GF-D8 (cell line): ENCODE measurements around the gene RIMOC1.
"Not testable (repeated sequence)": the region's sequence is repeated elsewhere in the genome, so short reads cannot be mapped to it uniquely, and the experiment has no call there.

ENCODE experiments used
- DNase-seq: peaks from one replicate; lab custom pipeline; 2025; lab: John Stamatoyannopoulos, UW

Gene RIMOC1

DNA sequence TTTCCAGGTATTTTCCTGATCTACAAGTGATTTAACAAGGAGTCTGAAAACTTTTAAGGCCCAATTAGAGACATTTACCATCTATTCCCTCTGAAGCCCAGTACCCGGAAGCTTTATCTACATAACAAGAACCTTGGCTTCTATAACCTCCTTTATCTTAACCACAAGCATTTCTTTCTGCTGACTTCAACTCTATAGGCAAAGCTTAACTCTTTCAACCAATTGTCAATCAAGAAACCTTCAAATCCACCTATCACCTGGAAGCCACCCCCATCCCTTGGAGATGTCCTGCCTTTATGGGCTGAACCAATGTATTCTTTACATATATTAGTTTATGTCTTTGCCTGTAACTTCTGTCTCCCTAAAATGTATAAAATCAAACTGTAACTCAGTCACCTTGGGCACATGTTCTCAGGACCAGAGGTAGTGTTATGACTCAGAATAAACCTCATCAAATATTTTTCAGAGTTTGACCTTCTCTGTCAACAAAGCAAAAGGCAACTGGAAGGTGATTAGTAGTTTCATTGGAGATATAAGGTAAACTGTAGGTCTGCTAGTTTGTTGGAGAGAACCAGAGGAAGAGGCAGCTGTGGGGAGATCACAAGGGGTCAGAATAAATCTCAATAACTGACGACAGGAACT is 13.0 kb upstream of the RIMOC1 start:
- DNase-seq: no peak

DNA sequence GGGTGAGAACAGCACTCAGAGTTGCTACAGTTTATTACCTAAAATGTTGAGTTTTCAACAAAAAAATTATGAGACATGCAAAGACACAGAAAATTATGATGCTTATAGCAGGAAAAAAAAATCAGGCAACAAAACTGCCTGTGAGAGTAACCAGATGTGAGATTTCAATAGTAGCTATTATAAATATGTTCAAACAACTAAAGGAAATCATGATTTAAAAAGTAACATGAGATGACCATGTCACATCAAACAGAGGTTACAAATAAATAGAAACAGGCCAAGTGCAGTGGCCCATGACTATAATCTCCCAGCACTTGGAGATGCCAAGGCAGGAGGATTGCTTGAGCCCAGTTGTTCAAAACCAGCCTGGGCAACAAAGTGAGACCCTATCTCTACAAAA is 12.1 kb upstream of the RIMOC1 start:
- DNase-seq: no peak

DNA sequence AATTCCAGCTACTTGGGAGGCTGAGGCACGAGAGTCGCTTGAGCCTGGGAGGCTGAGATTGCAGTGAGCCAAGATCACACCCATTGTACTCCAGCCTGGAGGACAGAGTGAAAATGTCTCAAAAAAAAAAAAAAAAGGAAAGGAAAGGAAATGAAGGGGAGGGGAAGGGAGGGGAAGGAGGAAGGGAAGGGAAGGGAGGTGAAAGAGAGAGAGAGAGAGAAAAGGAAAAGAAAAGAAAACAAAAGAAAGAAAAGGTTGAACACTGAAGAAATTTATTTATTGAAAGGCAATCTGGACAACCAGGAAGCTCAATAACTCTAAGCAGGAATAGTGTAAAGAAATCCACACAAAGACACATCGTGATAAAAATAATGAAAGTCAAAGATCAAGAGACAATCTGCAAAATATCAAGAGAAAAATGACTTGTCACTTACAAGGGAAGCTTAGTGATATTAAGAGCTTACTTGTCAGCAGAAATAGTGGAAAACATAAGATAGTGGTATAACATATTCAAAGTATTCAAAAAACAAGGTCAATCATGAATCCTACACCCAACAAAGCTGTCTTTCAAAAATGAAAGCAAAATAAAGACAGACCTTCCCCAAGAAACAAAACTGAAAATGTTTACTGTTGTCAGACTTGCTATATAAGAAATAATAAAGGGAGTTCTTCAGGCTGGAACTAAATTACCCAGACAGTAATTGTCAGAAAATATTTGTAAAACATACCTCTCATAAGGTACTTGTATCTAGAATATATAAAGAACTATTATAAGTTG is 10.9 kb upstream of the RIMOC1 start:
- DNase-seq: no peak

DNA sequence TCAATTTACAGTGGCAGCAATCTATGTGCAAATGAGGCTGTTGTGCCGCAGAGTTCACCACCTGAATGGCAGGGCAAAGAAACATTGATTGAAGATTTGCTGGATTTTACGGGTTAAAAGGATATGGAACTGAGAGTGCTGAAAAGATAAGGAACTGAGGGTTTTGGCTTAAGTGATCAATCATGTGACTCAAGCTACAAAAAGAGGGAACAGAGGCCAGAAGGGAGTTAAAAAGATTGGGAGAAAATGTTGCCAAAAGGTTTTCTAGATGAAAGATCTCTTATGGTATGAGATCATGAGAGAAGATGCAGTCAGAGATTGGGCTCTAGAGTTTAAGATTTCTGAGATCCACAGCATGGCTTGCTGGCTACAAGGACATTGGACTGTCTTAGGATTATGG is 7.9 kb upstream of the RIMOC1 start:
- no peak for DNase-seq

DNA sequence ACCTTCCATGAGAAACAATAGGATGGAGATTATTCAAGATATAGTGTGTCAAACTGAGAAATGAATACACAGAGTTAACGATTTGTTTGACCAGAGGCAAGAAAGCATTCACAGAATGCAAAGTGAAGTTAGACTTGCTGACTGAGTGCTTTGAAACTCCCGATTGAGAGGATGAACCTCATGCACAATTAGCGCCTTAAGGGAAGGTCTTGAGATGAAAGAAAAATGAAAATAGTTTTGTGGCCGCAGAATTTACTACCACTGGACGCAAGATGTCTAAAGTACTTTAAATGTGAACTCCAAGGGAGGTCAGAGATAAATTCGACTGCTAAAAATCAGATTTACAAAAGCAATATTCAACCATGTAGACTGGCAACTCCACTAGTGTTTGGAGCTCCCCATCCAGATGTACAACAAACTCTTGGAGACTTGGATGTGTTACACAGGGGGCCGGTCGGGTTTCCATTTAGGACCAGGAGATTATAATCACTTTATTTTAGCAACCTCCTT is 707 bp upstream of the RIMOC1 start:
- no peak for DNase-seq

DNA sequence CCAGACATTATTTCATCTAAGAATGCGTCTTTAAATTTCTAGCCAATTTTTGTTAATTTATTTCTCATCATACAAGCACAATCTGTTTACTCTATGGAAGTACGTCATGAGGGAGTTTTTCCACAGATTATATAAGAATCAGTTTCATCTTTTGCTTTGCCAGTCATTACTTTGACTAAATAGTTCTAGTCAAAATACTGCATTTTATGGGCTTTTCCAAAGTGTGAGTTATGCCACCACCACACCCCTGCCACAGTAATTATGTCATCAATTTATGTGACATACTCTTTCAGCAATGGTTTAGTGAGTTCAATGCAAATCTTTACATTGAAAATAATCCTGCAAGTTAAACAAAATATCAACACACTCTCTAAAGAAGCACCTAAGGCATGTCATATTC is 2.0 kb downstream of the RIMOC1 start:
- DNase-seq: no peak

DNA sequence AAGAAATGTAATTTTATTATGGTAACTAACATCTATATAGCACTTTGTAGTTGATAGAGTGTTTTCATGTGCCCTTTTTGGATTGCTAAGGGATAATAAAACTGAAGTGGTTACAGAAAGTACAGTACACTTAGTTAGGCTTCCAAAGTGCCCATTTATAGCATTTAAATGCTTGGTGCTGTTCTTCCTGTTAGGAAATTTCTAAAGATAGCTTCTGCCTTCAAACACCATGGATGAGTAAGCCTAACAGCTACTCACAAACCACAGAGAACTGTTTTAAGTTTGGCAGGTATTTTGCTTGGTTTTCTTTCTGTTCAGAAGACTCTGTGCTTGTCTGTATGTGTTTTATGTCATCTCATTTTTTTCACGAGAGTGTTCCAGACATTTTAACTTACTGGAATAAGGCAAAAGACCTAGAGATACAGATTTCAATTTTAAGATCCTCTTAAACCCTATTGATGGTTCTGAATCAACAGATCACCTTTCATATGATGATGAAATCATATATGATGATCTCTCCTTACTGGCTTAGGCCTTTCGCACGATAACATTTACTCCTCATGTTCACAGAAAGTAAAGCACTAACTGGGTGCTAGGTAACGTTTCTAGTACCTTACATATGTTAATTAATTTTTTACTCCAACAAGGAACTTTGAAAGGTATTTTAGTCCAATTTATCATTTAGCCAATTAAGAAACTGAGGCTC is 4.4 kb downstream of the RIMOC1 start:
- DNase-seq: peak; percentile 7

DNA sequence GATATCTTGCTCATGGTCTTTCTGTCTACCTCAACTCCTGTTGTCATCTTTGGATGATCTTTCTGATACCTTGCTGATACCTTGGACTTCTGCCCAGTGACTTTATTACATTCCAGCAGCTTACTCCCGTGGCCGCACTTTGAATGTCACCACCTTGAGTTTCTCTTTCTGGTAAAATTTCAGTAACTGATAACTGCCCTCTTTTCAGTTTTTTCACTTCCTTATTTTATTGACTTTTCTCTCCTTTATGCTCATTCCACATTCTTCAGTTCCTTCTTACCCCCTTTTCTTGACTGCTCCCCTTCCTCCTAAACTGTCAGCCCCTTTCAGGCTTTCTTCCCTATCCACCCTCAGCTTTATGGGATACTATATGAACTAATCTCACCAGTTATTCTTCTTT is 14.0 kb downstream of the RIMOC1 start:
- DNase-seq: no peak

DNA sequence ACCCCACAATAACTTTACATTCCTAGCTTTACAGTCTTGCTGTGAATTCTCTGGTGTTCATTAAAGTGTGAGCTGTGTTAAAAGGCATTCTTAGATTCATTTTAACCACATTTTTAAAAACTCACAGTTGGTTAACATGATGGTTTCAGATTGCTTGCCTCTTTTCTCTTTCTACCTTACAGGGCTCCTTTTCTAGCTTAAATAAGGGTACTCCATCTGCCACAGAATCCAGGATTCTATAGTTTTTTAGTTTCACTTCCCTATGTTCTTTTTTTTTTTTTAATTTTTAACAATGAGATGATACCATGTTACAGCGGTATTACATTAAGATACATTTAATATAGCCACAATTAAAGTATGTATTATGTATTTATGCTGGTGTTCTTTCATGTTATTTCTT is 17.0 kb downstream of the RIMOC1 start:
- DNase-seq: no peak

DNA sequence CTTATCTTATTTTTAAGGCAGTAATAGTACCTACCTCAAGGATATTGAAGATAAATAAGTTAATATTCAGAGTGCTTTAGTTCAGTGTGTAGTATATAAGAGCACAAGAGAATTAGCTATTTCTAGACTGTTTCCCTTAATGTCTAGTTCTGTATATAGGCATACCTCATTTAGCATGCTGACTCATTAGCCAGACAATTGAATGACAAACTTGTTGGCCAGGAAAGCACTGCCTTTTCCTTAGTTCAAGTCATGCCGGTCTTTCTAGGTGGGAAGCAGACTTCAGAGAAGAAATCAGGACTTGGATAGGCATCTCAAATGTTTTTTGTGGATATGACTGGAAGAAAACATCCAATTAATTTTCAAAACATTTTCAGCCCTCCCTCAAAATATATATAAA is 17.7 kb downstream of the RIMOC1 start:
- DNase-seq: no peak

DNA sequence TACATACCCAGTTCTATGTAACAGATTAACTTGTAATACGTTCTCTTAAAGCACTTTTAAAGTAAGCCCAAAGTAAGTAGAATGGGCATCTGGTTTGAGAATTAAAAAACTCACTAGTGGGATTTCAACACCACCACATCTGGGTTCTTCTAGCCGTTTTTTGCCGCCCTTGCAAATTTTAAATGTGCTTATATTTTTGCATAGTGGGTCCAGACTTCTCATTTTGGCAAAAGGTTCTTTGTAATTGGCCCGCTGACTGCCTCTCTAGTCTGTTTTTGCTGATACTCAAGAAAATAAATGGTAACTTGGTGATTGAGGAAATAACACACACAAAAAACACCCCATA is 20.4 kb downstream of the RIMOC1 start:
- no peak for DNase-seq

DNA sequence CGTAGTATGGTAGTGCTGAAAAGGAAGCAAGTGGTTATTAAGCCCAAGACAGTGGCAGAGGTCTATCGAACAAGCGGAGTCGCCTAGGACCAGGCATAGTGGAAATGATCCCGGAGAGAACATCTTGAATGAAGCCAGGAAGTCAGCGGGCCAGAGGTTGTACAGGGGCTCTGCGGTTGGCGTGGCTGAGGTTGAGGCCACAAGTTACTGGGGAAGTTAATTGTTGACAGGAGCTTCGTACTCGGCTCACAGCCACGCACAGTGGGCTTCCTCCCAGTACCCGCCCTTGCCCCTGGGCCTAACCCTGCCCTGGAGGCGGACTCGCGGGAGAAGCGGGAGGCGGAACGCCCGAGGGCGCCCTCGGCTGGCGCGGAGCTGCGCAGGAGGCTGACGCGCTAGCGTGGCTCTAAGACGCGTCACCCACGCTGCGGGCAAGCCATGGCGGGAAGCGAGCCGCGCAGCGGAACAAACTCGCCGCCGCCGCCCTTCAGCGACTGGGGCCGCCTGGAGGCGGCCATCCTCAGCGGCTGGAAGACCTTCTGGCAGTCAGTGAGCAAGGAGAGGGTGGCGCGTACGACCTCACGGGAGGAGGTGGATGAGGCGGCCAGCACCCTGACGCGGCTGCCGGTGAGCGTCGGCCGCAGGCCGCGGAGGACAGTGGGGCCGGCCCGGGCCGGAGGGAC is 20.9 kb downstream of the RIMOC1 start, which contains the start of gene FBXO4:
TSS of gene FBXO4 (plus strand) at position 410 of the 683 bp plus-strand sequence. CDS start at position 439, 29 bp downstream.
- DNase-seq: peak; percentile 80

DNA sequence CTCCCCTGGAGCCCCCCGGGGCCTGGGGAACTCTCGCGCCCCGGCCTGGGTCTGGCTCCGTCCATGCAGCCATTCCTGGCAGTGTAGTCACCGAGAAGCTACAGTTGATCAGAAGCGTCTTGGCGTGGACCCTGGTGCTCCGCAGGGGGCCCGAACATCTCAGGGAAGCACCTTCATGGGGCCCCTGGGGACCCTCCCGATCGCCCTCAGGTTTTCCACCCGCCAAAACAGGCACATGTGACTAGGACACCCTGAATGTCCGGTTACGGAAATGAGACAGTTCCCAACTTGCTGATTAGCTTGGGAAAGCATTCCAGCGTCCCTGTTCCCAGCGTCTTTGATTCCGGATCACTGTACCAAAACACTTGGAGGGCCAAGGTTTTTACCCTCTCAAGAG is 21.4 kb downstream of the RIMOC1 start:
- DNase-seq: no peak

DNA sequence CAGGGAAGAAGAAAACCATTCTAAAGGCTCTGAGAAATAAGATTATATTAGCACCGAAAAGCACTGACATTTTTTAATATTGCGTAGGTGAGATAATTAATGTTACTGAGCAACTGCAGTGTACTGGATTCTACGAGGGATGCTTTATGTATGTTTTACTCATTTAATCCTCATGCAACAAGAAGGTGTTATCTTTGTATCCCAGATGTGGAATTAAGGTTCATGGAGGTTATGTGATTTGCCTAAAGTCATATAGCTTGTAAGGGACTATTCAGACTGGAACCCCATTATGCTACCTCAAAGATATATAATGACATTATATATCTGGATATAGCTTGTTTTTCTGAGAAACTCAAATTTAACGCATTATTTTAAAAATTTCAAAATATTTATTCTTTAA is 23.5 kb downstream of the RIMOC1 start:
- no peak for DNase-seq

DNA sequence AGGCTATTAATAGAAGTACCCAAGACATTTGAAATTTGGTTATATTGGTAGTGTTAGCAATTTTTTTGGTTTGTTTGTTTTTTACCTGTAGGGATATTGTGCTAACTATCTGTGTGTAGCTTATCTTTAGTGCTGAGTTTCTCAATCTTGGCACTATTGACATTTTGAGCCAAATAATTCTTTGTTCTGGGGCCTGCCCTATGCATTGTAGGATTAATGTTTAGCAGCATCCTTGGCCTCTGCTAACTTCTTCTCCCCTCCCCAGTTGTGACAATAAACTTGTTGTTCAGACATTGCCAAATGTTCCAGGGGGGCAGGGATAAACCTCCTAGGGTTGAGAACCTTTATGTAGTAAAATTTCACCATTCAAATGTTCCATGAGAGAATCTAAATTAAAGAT is 24.9 kb downstream of the RIMOC1 start:
- no peak for DNase-seq

DNA sequence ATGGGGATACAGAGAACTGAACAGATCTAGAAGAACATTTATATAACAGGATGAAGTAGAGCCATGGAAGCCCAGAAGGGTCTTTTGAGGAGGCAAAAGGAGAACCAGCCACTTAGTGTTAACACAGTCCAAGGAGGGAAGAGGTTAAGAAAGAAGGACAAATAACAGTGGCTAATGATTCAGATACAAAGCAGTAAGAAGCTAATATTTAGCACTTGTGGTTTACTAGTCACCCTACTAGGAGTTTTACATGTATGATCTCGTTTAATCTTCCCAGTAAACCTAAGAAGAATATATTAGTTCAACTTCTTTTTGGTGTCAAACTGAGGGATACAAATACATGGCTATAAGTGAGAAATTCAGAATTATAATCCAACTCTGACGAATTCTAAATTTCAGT is 28.6 kb downstream of the RIMOC1 start:
- DNase-seq: no peak

DNA sequence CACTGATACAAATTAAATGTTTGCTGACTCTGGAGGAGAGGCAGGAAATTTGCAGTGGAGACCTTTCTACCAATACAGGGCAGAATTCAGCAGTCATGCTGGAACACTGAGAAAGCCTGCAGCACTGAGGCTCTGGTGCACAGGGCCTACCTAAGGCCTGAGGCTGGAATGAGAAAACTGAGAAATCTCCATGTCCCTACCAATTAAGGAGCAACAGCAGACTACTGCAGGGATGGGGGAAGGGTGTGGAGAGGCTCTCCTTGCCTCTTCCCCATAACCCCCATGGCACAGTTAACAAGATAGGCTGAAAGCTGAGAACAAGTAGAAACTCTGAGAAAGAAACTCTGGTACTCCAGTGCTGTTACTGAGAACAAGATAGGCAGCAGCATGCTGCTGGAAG is 31.4 kb downstream of the RIMOC1 start:
- DNase-seq: no peak

DNA sequence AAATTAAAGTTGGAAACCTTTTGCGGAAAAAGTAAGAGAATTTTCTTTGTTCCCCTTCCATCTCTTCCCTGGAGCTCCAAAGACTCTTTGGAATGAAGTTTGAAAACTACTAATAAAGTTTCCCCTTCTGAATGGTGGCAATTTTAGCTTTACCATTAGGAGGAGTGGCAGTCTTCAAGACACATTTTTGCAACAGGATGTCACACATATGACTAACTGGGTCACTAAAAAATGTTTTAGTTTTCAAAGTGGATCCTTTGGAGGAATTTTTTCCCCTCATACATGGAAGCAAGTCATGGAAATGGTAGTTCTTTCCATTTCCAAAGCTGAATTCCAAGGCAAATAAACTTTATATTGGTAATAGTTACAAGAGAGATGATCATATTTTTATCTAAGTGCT is 36.5 kb downstream of the RIMOC1 start:
- no peak for DNase-seq

DNA sequence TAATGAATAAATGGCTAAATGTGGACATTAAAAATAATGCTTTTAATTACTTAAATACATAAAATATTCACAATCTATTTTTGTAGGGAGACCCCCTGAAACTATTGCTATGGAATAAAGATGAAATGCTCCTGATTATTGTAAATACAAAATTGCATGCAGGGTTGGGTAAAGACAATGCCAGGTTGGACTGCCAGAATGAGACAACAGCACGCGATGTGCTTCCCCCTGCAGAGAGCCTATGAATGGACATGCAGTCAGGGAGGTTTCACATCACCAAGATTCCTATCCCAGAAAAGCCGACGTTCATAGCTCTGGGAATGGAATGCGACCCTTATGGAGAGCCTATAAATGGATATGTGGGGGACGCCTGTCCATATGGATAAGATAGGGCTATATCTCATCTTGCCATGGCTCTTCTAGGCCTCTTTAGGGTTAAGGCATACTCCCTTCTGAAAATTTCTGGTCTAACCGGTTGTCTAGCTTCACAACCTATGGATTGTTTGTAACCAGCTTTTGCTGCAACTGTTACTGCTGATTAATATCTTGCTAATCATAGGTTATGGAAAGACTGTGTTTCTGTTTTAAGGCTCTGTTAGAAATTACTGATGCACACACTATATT is 41.3 kb downstream of the RIMOC1 start:
- DNase-seq: not testable (repeated sequence)

DNA sequence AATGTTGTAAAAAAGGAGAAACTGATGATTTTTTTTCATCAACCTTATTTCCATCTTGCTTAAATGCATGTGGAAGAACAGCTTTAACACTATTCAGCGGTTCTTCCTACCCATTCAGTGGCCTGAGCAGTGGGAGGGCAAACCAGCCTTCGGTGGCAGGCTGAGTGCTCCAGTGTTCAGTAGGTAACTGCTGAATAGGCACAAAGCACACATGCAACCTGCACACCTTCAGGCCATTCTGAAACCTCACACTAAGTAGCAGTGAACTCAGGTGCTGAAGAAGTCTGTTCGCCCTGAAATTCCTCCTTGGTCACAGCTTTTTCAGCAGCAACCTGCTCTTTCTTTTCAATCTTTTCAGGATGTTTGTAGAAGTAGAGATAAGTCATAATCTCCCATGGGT is 47.1 kb downstream of the RIMOC1 start:
- no peak for DNase-seq
